A673 (cell line): ENCODE measurements around the gene LIMCH1.

ENCODE experiments used
- EZH2 ChIP-seq: fragments of 200-600 bp; sonication (generic); IDR thresholded peaks from 2 replicates; pipeline ENCODE4 v1.6.1; 2017; ENCODE audit warnings: borderline replicate concordance, low read depth, mild to moderate bottlenecking, mixed read lengths, antibody characterized with exemption, low read length; ENCODE audit not compliant: poor library complexity, severe bottlenecking
- TF ChIP-seq, protein P1 (sequence below): fragments of 300-800, 200-600 bp; sonication (generic); conservative IDR thresholded peaks from 2 replicates; pipeline ENCODE4 v1.5.1; 2017; ENCODE audit warnings: low read depth, mild to moderate bottlenecking, antibody characterized with exemption, low read length, moderate library complexity, mixed read lengths

DNA sequence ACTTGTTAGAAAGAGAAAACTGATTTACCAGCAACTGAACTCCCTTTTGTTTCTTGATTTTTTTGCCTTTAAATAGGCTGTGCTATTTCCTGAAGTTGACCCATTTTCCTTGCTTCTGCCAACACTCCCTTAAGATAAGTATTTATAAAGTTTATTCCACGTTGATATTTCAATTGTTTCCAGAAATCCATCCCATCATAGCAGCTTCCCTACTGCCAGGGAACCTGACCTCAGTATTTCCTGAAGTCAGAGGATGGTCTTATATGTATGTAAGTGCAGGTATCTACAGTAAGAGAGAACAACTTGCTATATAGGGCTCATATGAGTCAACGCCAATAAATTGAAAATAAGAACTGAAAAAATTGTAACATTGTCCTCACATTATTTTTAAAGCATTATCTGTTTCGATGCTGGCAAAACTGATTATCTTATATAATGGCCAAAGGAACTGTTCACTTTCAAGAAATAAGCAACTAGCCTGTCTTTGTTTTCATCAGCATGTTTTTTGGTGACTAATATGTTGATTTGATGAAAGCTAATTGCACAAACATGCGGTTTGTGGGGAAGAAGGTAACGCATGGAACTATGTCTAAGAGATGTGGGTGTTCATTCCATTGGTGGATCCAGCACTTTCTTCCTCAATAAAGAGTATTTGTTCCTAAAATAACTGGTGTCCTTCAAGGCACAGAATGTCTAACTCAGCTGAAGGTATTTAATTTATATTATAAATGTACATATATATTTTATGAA lies 4.7 kb downstream of the LIMCH1 start:
- TF ChIP-seq, protein P1, sequence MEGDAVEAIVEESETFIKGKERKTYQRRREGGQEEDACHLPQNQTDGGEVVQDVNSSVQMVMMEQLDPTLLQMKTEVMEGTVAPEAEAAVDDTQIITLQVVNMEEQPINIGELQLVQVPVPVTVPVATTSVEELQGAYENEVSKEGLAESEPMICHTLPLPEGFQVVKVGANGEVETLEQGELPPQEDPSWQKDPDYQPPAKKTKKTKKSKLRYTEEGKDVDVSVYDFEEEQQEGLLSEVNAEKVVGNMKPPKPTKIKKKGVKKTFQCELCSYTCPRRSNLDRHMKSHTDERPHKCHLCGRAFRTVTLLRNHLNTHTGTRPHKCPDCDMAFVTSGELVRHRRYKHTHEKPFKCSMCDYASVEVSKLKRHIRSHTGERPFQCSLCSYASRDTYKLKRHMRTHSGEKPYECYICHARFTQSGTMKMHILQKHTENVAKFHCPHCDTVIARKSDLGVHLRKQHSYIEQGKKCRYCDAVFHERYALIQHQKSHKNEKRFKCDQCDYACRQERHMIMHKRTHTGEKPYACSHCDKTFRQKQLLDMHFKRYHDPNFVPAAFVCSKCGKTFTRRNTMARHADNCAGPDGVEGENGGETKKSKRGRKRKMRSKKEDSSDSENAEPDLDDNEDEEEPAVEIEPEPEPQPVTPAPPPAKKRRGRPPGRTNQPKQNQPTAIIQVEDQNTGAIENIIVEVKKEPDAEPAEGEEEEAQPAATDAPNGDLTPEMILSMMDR, result no peak
- no peak for TF ChIP-seq EZH2
